BLaER1 (cell line): ENCODE measurements around the gene WNT5A.

Experiments
- H3K27ac ChIP-seq: shearing (Covaris generic); formaldehyde crosslinking; 2 replicates; pipeline ENCODE4 v1.8.1; 2022
- H3K27me3 ChIP-seq: shearing (Covaris generic); formaldehyde crosslinking; 2 replicates; pipeline ENCODE4 v1.8.1; 2022
- H3K36me3 ChIP-seq: shearing (Covaris generic); formaldehyde crosslinking; 2 replicates; pipeline ENCODE4 v1.8.1; 2022
- H3K4me1 ChIP-seq: shearing (Covaris generic); formaldehyde crosslinking; 2 replicates; pipeline ENCODE4 v1.8.1; 2022
- H3K4me2 ChIP-seq: shearing (Covaris generic); formaldehyde crosslinking; 2 replicates; pipeline ENCODE4 v1.8.1; 2022
- H3K4me3 ChIP-seq: shearing (Covaris generic); formaldehyde crosslinking; 2 replicates; pipeline ENCODE4 v1.8.1; 2022
- H3K9ac ChIP-seq: shearing (Covaris generic); formaldehyde crosslinking; 2 replicates; pipeline ENCODE4 v1.8.1; 2022
- H3K9me3 ChIP-seq: shearing (Covaris generic); formaldehyde crosslinking; 2 replicates; pipeline ENCODE4 v1.8.1; 2022
- H4K20me1 ChIP-seq: shearing (Covaris generic); formaldehyde crosslinking; 2 replicates; pipeline ENCODE4 v1.8.1; 2022
- Cebpa-rat ChIP-seq: shearing (Covaris generic); IDR thresholded peaks from 2 replicates; pipeline ENCODE4 v1.8.1; 2022

WNT5A gene

GRCh38 chr3:55454611-55455010 is 32.5 kb downstream of the WNT5A start:
- Histone ChIP-seq H4K20me1 (no peaks in the 10 kb centered on the region), H3K4me3 (no peak overlapping the region), H3K27ac (no peak overlapping the region), H3K4me1 (peaks cover 13% of the 10 kb centered on the region), H3K36me3 (no peaks in the 10 kb centered on the region), H3K9ac (no peak overlapping the region), H3K27me3 (no peaks in the 10 kb centered on the region), H3K4me2 (peak overlapping the region; percentile 29), H3K9me3 (no peaks in the 10 kb centered on the region)
- no peak for TF ChIP-seq Cebpa-rat

DNA sequence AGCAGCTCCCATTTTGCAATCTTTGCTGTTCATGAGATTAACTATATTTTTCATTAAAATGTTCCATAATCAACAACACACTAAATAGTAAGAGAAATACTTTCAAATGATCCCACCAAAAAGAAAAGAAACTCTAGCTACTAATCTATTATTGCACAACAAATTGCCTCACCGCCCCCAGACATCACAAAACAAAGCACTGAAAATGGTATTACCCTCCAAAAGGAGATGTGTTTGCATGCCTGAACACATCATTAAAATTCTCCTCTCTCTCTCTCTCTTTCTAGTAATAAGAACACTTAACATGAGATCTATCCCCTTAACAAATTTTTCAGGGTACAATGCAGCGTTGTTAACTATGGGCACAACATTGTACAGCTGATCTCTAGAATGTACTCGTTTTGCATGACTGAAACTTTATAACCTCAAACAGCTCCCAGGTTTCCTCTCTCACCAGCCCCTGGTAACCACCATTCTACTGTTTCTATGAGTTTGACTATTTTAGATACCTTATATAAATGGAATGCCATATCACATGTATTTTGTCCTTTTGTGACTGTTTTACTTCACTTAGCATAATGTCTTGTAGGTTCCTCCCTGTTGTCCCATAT is 33.1 kb downstream of the WNT5A start:
- Histone ChIP-seq H3K4me3 (no peak overlapping the region), H3K9me3 (no peaks in the 10 kb centered on the region), H3K27ac (no peak overlapping the region), H4K20me1 (no peaks in the 10 kb centered on the region), H3K9ac (no peak overlapping the region), H3K4me1 (peaks cover 13% of the 10 kb centered on the region), H3K27me3 (no peaks in the 10 kb centered on the region), H3K4me2 (peak overlapping the region; percentile 29), H3K36me3 (no peaks in the 10 kb centered on the region)
- TF ChIP-seq Cebpa-rat = peak; percentile 18; the same call in 1 of the 2 replicates

DNA sequence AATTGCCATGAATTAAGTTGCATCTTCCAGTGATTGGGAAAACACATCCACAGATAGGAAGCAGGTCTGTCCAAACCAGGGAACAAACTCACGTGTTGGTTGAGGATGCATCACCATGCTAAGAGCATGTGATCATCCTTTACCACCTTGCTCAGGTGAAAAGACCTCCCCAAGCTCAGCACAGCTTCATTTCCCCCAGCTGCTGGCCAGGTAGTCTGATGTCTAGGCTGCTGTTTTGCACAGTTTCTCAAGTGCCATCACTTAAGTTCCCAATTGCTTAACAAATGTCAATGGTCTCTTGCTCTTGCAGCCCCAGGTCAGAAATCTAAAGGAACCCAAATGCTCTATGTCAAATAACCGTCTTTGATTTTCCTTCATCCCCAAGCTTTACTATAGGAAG is 34.2 kb downstream of the WNT5A start:
- no peak for TF ChIP-seq Cebpa-rat

GRCh38 chr3:55449527-55449926 is 37.6 kb downstream of the WNT5A start:
- H3K9ac ChIP-seq = no peak overlapping the region
- no peaks in the 10 kb centered on the region for H3K9me3 ChIP-seq
- no peak overlapping the region for H3K27ac ChIP-seq
- no peaks in the 10 kb centered on the region for H3K36me3 ChIP-seq
- no peak overlapping the region for H3K4me2 ChIP-seq
- TF ChIP-seq Cebpa-rat = no peak
- H3K27me3 ChIP-seq = no peaks in the 10 kb centered on the region
- H3K4me3 ChIP-seq = no peak overlapping the region
- peaks cover 10% of the 10 kb centered on the region for H3K4me1 ChIP-seq
- H4K20me1 ChIP-seq = no peaks in the 10 kb centered on the region

More for the DNA sequence above, 34.2 kb downstream of the WNT5A start:
- Histone ChIP-seq H3K36me3 (no peaks in the 10 kb centered on the region), H3K9ac (no peak overlapping the region), H3K4me1 (peaks cover 13% of the 10 kb centered on the region), H4K20me1 (no peaks in the 10 kb centered on the region), H3K27ac (no peak overlapping the region), H3K4me3 (no peak overlapping the region), H3K9me3 (no peaks in the 10 kb centered on the region), H3K27me3 (no peaks in the 10 kb centered on the region), H3K4me2 (no peak overlapping the region)

DNA sequence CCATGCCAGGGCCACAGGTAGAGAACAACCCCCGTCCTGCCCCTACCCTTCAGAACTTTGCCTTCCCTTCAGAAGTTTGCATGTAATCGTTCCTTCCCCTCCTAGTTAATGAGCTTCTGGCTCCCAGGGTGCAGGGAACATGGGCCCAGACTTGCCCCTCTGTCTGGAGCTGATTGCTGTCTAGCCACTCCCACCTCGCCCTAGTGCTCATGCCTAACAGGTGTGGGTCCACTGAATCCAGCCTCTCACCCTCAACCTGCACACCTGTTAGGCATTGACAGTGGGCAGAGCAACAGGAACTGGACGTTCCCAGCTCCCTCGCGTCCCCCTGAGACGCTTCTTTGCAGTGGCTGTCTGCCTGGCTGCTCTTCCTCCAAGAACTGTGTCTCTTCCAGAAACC is 40.3 kb downstream of the WNT5A start:
- Histone ChIP-seq H3K4me1 (no peaks in the 10 kb centered on the region), H3K27me3 (no peaks in the 10 kb centered on the region), H3K36me3 (no peaks in the 10 kb centered on the region), H3K9ac (no peak overlapping the region), H4K20me1 (no peaks in the 10 kb centered on the region), H3K4me3 (no peak overlapping the region), H3K9me3 (no peaks in the 10 kb centered on the region), H3K4me2 (no peak overlapping the region), H3K27ac (no peak overlapping the region)
- TF ChIP-seq Cebpa-rat = no peak

DNA sequence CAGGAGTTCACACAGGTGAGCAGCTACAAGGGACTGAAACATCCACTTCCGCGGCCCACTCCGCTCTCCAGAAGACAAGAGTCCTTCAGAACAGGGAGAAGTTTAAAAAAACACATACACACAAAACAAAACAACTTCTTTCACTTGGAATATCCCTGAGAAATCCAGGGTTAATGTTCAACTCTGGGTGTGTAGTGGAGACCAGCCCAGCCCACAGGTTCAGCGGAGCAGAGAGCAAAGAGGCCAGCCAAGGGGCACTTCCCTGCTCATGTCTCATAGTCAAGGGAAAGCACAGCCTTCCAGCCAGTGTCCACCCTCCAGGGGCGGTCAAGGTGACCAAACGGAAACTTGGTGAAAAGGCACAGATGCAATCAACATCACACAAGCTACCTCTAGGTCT is 41.6 kb downstream of the WNT5A start:
- H4K20me1 ChIP-seq = no peaks in the 10 kb centered on the region
- no peaks in the 10 kb centered on the region for H3K27me3 ChIP-seq
- H3K9ac ChIP-seq = no peak overlapping the region
- no peaks in the 10 kb centered on the region for H3K4me1 ChIP-seq
- no peak overlapping the region for H3K27ac ChIP-seq
- H3K4me3 ChIP-seq = no peak overlapping the region
- H3K4me2 ChIP-seq = no peak overlapping the region
- H3K9me3 ChIP-seq = no peaks in the 10 kb centered on the region
- no peaks in the 10 kb centered on the region for H3K36me3 ChIP-seq
- no peak for TF ChIP-seq Cebpa-rat

DNA sequence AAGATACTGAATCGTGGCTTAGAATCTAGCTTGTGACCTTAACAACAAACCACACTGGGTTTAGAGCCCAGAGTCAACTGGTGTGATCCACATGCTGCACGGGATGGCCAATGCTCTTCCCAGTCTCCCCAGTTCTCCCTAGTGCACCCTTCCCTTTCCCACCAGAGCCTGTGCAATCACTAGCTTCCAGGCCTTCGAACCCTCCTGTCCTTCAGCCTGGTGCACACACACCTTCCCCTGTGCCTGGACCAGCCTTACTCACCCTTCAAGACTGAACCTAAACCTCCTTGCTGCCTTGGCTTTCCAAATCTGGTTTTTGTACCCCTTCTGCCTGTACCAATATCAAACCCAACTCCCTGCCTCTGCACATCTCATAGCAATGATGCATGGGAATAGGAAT is 43.8 kb downstream of the WNT5A start:
- H3K36me3 ChIP-seq = no peaks in the 10 kb centered on the region

GRCh38 chr3:55442861-55443260 is 44.2 kb downstream of the WNT5A start:
- no peak for TF ChIP-seq Cebpa-rat

More for the DNA sequence above, 43.8 kb downstream of the WNT5A start:
- H4K20me1 ChIP-seq = no peaks in the 10 kb centered on the region
- H3K9ac ChIP-seq = no peak overlapping the region
- TF ChIP-seq Cebpa-rat = no peak
- H3K4me2 ChIP-seq = no peak overlapping the region
- no peak overlapping the region for H3K27ac ChIP-seq
- H3K9me3 ChIP-seq = no peaks in the 10 kb centered on the region
- no peaks in the 10 kb centered on the region for H3K4me1 ChIP-seq
- no peaks in the 10 kb centered on the region for H3K27me3 ChIP-seq
- no peak overlapping the region for H3K4me3 ChIP-seq

GRCh38 chr3:55441499-55441898 is 45.6 kb downstream of the WNT5A start:
- H3K9me3 ChIP-seq = no peaks in the 10 kb centered on the region
- no peaks in the 10 kb centered on the region for H4K20me1 ChIP-seq
- no peak overlapping the region for H3K27ac ChIP-seq
- no peak for TF ChIP-seq Cebpa-rat
- no peak overlapping the region for H3K4me2 ChIP-seq
- H3K36me3 ChIP-seq = no peaks in the 10 kb centered on the region
- H3K9ac ChIP-seq = no peak overlapping the region
- no peaks in the 10 kb centered on the region for H3K27me3 ChIP-seq
- no peaks in the 10 kb centered on the region for H3K4me1 ChIP-seq
- no peak overlapping the region for H3K4me3 ChIP-seq

More at GRCh38 chr3:55442861-55443260, 44.2 kb downstream of the WNT5A start:
- no peak overlapping the region for H3K4me2 ChIP-seq
- no peaks in the 10 kb centered on the region for H3K27me3 ChIP-seq
- H4K20me1 ChIP-seq = no peaks in the 10 kb centered on the region
- no peak overlapping the region for H3K27ac ChIP-seq
- no peaks in the 10 kb centered on the region for H3K9me3 ChIP-seq
- no peaks in the 10 kb centered on the region for H3K4me1 ChIP-seq
- H3K9ac ChIP-seq = no peak overlapping the region
- no peaks in the 10 kb centered on the region for H3K36me3 ChIP-seq
- no peak overlapping the region for H3K4me3 ChIP-seq

DNA sequence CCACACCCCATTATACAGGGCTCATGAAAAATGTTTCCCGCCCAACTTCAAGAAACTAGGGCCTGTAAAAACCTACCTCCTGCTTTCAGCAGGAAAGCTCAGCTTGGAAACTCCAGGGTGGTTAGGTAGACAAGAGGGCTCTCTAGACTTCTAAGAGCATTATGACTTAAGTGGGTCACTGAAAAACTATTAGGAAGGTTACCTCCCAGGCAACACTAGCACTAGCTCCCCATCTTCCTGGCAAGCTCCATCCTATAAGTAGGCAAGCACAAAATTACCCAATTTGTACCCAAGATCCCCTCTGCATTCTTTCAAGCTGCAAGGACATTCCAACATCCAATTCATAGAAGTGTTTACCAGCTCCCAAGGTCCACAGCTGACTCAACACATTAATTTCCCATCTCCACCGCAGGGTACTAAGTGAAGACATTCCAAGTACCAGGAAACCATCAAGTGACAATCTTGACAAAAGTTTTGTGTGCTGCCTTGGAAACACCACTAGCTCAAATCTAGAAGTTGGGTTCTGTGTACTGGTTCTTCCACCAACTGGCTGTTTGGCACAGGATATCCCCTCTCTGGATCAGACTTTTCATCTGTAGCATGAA is 46.9 kb downstream of the WNT5A start:
- Histone ChIP-seq H3K27ac (no peak overlapping the region), H4K20me1 (no peaks in the 10 kb centered on the region), H3K9me3 (no peaks in the 10 kb centered on the region), H3K9ac (no peak overlapping the region), H3K4me2 (no peak overlapping the region), H3K4me3 (no peak overlapping the region), H3K36me3 (no peaks in the 10 kb centered on the region), H3K4me1 (no peaks in the 10 kb centered on the region), H3K27me3 (no peaks in the 10 kb centered on the region)
- no peak for TF ChIP-seq Cebpa-rat
